BJ (cell line): Measurements from ENCODE around the gene FGF11. TPM values are rescaled to one million over a fixed set of nuclear protein-coding genes. Genes with fewer than 3 reads are reported as not detected.

Experiments used
- CTCF ChIA-PET: fragments of 350-600 bp; formaldehyde crosslinking; extraction: SDS; loops from one replicate; lab custom pipeline; 2021; ENCODE audit warnings: antibody characterized with exemption, inconsistent platforms; lab: Yijun Ruan, JAX
- POLR2A ChIA-PET: fragments of 300-600 bp; sonication (Branson Sonifier 250); formaldehyde crosslinking; extraction: SDS; loops from one replicate; lab custom pipeline; 2021; ENCODE audit warnings: antibody characterized with exemption; lab: Charles Lee
- DNase-seq: peaks from one replicate; pipeline ENCODE4 v3.0.0-alpha.2; 2011; ENCODE audit warnings: low read depth
- H3K27me3 ChIP-seq: 2 replicates; pipeline ENCODE4 v1.6.0; 2011; ENCODE audit warnings: low read length; ENCODE audit not compliant: control insufficient read depth, insufficient read depth
- H3K36me3 ChIP-seq: 2 replicates; pipeline ENCODE4 v1.5.1; 2011; ENCODE audit warnings: low read length; ENCODE audit not compliant: control insufficient read depth, insufficient read depth
- H3K4me3 ChIP-seq: 2 replicates; pipeline ENCODE4 v1.5.1; 2011; ENCODE audit warnings: low read depth, mild to moderate bottlenecking, control low read depth, low read length
- polyA plus RNA-seq: library from polyadenylated mRNA; depleted of rRNA; stranded (reverse); fragments of >200 nt; gene quantifications from 2 replicates; pipeline ENCODE4 v1.2.3, GENCODE V29; 2011
- TF ChIP-seq, protein P1 (sequence below): IDR thresholded peaks from 2 replicates; pipeline ENCODE4 v1.5.1; 2011; ENCODE audit warnings: low read depth, mild to moderate bottlenecking, control low read depth, inconsistent platforms, low read length, moderate library complexity; ENCODE audit not compliant: insufficient read depth

The FGF11 gene
- polyA plus RNA-seq, 1 experiment, result 0.98 TPM

DNA sequence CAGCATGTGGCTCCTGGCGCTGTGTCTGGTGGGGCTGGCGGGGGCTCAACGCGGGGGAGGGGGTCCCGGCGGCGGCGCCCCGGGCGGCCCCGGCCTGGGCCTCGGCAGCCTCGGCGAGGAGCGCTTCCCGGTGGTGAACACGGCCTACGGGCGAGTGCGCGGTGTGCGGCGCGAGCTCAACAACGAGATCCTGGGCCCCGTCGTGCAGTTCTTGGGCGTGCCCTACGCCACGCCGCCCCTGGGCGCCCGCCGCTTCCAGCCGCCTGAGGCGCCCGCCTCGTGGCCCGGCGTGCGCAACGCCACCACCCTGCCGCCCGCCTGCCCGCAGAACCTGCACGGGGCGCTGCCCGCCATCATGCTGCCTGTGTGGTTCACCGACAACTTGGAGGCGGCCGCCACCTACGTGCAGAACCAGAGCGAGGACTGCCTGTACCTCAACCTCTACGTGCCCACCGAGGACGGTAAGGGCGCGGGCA is 31.0 kb upstream of the FGF11 start:
- TF ChIP-seq, protein P1, sequence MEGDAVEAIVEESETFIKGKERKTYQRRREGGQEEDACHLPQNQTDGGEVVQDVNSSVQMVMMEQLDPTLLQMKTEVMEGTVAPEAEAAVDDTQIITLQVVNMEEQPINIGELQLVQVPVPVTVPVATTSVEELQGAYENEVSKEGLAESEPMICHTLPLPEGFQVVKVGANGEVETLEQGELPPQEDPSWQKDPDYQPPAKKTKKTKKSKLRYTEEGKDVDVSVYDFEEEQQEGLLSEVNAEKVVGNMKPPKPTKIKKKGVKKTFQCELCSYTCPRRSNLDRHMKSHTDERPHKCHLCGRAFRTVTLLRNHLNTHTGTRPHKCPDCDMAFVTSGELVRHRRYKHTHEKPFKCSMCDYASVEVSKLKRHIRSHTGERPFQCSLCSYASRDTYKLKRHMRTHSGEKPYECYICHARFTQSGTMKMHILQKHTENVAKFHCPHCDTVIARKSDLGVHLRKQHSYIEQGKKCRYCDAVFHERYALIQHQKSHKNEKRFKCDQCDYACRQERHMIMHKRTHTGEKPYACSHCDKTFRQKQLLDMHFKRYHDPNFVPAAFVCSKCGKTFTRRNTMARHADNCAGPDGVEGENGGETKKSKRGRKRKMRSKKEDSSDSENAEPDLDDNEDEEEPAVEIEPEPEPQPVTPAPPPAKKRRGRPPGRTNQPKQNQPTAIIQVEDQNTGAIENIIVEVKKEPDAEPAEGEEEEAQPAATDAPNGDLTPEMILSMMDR, result no peak
- ChIA-PET POLR2A (no interaction called here), CTCF (no interaction called here)
- Histone ChIP-seq H3K27me3 (no peaks in the 10 kb centered on the region), H3K4me3 (no peak overlapping the region), H3K36me3 (peaks cover 11% of the 10 kb centered on the region)
- no peak for DNase-seq

DNA sequence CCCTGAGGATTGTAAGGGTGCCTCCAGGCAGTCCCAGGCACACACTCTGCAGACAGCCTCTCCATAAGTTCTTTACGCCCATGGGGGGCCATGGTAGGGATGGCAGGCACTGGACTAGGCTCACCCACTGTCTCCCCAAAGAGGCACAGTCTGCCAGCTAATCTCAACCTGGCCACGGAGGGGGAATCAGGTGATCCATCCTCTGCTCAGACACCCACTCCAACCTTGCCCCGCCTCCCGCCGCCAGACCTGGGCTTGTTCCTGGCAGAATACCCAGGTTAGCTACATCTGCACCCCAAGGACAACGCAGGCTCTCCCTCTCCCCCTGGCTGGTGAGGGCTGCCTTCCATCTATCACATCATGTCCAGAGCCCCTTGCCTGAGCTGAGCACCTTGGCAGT is 30.4 kb upstream of the FGF11 start:
- H3K36me3 ChIP-seq, result peaks cover 11% of the 10 kb centered on the region
- no peak overlapping the region for H3K4me3 ChIP-seq
- TF ChIP-seq, protein P1, result no peak
- H3K27me3 ChIP-seq, result no peaks in the 10 kb centered on the region
- no peak for DNase-seq
- ChIA-PET CTCF (no interaction called here), POLR2A (no interaction called here)

DNA sequence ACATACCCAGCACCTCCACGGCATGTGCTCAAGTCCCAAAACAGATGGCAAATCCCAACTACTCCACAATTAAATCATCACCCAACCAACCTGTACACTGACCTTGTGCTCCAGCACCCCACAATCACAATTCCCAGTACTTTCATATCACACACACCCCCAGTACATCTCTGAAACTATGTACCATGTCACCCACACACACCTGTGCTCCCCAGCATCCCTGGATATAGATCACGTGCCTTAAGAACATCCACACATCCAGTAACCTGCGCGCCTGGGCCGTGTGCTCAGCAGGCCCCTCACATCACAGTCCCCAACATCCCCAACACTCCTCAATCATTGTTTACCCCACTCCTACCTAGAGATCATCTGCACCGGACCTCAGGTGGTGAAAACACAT is 29.6 kb upstream of the FGF11 start:
- Histone ChIP-seq H3K27me3 (no peaks in the 10 kb centered on the region), H3K36me3 (peaks cover 11% of the 10 kb centered on the region), H3K4me3 (no peak overlapping the region)
- TF ChIP-seq, protein P1, result no peak
- ChIA-PET CTCF (no interaction called here), POLR2A (no interaction called here)
- DNase-seq, result no peak

DNA sequence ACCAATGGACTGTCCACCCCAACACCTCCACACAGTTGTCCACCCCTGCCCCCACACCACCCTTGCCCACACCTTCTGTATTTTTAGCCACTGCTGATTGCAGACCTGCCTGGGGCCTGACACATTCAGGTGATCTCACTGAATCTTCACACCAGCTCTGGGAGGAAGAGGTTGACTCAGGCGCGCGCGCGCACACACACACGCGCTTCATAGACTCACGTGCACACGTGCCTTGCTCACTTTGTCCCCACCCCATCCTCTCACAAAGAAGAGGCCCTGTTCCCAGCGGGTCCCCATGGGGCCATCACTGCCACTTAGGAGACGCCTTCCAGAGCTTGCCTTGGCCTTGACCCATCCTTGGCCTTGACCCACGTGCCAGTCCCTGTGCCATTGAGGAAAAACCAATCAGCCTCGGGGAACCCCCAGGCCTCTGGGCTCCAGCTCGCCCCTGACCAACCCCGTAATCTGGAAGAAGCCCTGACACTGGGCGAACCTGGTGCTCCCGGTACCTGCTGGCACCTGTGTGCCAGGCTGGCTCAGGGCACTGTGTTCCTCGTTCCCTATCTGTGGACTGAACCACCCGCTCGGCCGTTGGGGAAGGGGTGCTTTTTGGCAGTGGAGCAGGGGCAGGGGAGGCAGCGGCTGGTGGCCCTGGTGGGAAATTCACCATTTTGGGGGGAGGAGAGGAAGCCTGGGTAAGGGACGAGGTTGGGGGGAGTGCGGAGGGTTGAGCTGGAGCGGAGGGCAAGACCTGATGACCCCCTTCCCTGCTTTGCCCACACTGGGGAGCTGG is 28.5 kb upstream of the FGF11 start:
- ChIA-PET POLR2A (no interaction called here), CTCF (interaction anchor here (0.8 kb wide), 1 partner anchor 26 kb away, joined by 3 read pairs; no protein-coding TSS in a partner anchor)
- TF ChIP-seq, protein P1, result no peak
- DNase-seq, result no peak
- Histone ChIP-seq H3K4me3 (no peak overlapping the region), H3K27me3 (no peaks in the 10 kb centered on the region), H3K36me3 (peaks cover 20% of the 10 kb centered on the region)

DNA sequence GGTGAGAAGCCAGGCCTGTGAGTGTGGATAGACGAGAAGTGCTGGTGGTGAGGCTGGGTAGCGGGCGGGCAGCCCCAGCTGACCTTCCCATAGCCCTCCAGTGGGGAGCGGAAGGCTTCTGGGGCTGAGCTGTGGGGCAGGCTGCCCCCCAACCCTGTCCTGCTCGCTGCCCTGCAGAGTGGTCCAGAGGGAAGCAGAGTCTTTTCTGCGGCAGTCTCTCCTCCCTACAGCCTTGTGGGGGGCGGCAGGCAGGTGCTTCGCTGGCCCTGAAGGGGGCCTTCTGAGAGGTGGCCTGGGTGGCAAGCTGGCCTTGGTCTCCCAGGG is 27.9 kb upstream of the FGF11 start:
- no peak overlapping the region for H3K4me3 ChIP-seq
- H3K27me3 ChIP-seq, result no peaks in the 10 kb centered on the region
- CTCF ChIA-PET, result interaction anchor here (0.7 kb wide), 1 partner anchor 27 kb away, joined by 3 read pairs; no protein-coding TSS in a partner anchor
- H3K36me3 ChIP-seq, result peaks cover 20% of the 10 kb centered on the region
- TF ChIP-seq, protein P1, result no peak
- POLR2A ChIA-PET, result no interaction called here
- DNase-seq, result no peak
